CD14-positive monocyte (primary cell): ENCODE measurements around the gene CD36. TPM values are rescaled to one million over a fixed set of nuclear protein-coding genes. Genes with fewer than 3 reads are reported as not detected.

Experiments used
- DNase-seq, 3 donors: peaks; one replicate each; pipeline ENCODE4 v3.0.0-alpha.2; 2011 to 2022
- H2AFZ ChIP-seq: 2 replicates; pipeline ENCODE4 v1.6.0; 2012; ENCODE audit warnings: mild to moderate bottlenecking, low read depth, low read length, inconsistent platforms; ENCODE audit not compliant: insufficient read depth, poor library complexity, severe bottlenecking
- H3K27ac ChIP-seq, 2 donors: 1 replicate in 1 of 2; 2 replicates in 1 of 2; pipeline ENCODE4 v1.5.1; 2012 to 2013; ENCODE audit warnings: low read length in 2 of 2, control low read depth in 1 of 2, inconsistent platforms in 1 of 2, low read depth in 1 of 2, mild to moderate bottlenecking in 1 of 2
- H3K27me3 ChIP-seq, 2 donors: one replicate each; pipeline versions ENCODE4 v1.6.0 to v1.6.1; 2011 to 2013; ENCODE audit warnings: low read length in 2 of 2; ENCODE audit not compliant: control insufficient read depth in 2 of 2, insufficient read depth in 2 of 2
- H3K36me3 ChIP-seq, 2 donors: replicated peaks in 1 of 2; 1 replicate in 1 of 2; 2 replicates in 1 of 2; pipeline versions ENCODE4 v1.5.1 to v1.6.1; 2012 to 2013; ENCODE audit warnings: low read length in 2 of 2, control low read depth in 1 of 2, inconsistent platforms in 1 of 2, mild to moderate bottlenecking in 1 of 2; ENCODE audit not compliant: insufficient read depth in 2 of 2, control insufficient read depth in 1 of 2
- H3K4me1 ChIP-seq, 2 donors: 1 replicate in 1 of 2; 2 replicates in 1 of 2; pipeline versions ENCODE4 v1.5.1 to v1.6.1; 2012 to 2013; ENCODE audit warnings: low read length in 2 of 2, control low read depth in 1 of 2, inconsistent platforms in 1 of 2, mild to moderate bottlenecking in 1 of 2, moderate library complexity in 1 of 2; ENCODE audit not compliant: insufficient read depth in 2 of 2, control insufficient read depth in 1 of 2
- H3K4me2 ChIP-seq: replicated peaks from 2 replicates; pipeline ENCODE3; 2012; ENCODE audit warnings: low read length, moderate library complexity, mild to moderate bottlenecking; ENCODE audit not compliant: poor library complexity, severe bottlenecking; ENCODE audit errors: extremely low read depth
- H3K4me3 ChIP-seq, 3 experiments: fragments of 200-600 bp in 1 of 3; sonication (generic) in 1 of 3; replicated peaks in 1 of 3; 1 replicate in 2 of 3; 2 replicates in 1 of 3; pipeline ENCODE4 v1.5.1; 2011 to 2013; ENCODE audit warnings: low read length in 3 of 3, mild to moderate bottlenecking in 3 of 3, control low read depth in 2 of 3, low read depth in 2 of 3, inconsistent platforms in 1 of 3, moderate library complexity in 1 of 3
- H3K79me2 ChIP-seq: 2 replicates; pipeline ENCODE4 v1.6.0; 2012; ENCODE audit warnings: mild to moderate bottlenecking, control low read depth, inconsistent platforms, low read length, moderate library complexity; ENCODE audit not compliant: insufficient read depth
- H3K9ac ChIP-seq: 2 replicates; pipeline ENCODE4 v1.6.0; 2017; ENCODE audit warnings: low read length, mild to moderate bottlenecking; ENCODE audit not compliant: insufficient read depth, poor library complexity, severe bottlenecking
- H3K9me3 ChIP-seq, 2 donors: replicated peaks in 1 of 2; 1 replicate in 1 of 2; 2 replicates in 1 of 2; pipeline versions ENCODE4 v1.5.1 to v1.6.1; 2012 to 2013; ENCODE audit warnings: low read length in 2 of 2, control low read depth in 1 of 2; ENCODE audit not compliant: control insufficient read depth in 1 of 2, insufficient read depth in 1 of 2
- H4K20me1 ChIP-seq: 2 replicates; pipeline ENCODE4 v1.6.0; 2012; ENCODE audit warnings: mild to moderate bottlenecking, low read length, control low read depth, moderate library complexity; ENCODE audit not compliant: insufficient read depth
- H3K27ac Mint-ChIP-seq, 7 donors: one replicate each; pipeline ENCODE4 v1.8.0; 2020; ENCODE audit warnings: mild to moderate bottlenecking in 7 of 7, mixed read lengths in 7 of 7, moderate library complexity in 6 of 7, inconsistent platforms in 2 of 7
- H3K27me3 Mint-ChIP-seq, 3 donors: one replicate each; pipeline ENCODE4 v1.8.0; 2021 to 2022; ENCODE audit warnings: low read depth in 3 of 3, mild to moderate bottlenecking in 3 of 3, mixed read lengths in 3 of 3, moderate library complexity in 3 of 3, inconsistent platforms in 1 of 3
- H3K36me3 Mint-ChIP-seq, 2 donors: one replicate each; pipeline ENCODE4 v1.8.0; 2020; ENCODE audit warnings: mixed read lengths in 2 of 2, inconsistent platforms in 1 of 2, mild to moderate bottlenecking in 1 of 2
- H3K4me1 Mint-ChIP-seq: one replicate; pipeline ENCODE4 v1.8.0; 2020; ENCODE audit warnings: mild to moderate bottlenecking, mixed read lengths
- H3K4me3 Mint-ChIP-seq, 2 donors: one replicate each; pipeline ENCODE4 v1.8.0; 2020; ENCODE audit warnings: mild to moderate bottlenecking in 2 of 2, mixed read lengths in 2 of 2, moderate library complexity in 1 of 2
- H3K9me3 Mint-ChIP-seq, 7 donors: one replicate each; pipeline ENCODE4 v1.8.0; 2020 to 2022; ENCODE audit warnings: mixed read lengths in 7 of 7, mild to moderate bottlenecking in 6 of 7, moderate library complexity in 6 of 7, inconsistent platforms in 2 of 7
- CTCF ChIP-seq: fragments of 200-600 bp; IDR thresholded peaks from one replicate; pipeline ENCODE4 v1.8.0; 2022; ENCODE audit warnings: antibody characterized with exemption, mild to moderate bottlenecking
- WGBS: methylation state at CpG from one replicate; pipeline ENCODE4 v1.1.5; 2013; ENCODE audit warnings: missing lambda C conversion rate; ENCODE audit not compliant: insufficient coverage; 5-methylcytosine and 5-hydroxymethylcytosine counted together
- intact Hi-C, 2 donors: fragments of 100-400 bp; cut with micrococcal nuclease; formaldehyde crosslinking; loops; one replicate each; pipeline versions ENCODE4 v1.15.0 to v1.15.1; 2023
- polyA plus RNA-seq, 3 donors: library from polyadenylated mRNA; depleted of rRNA in 1 of 3; unstranded in 2 of 3; stranded (reverse) in 1 of 3; fragments of 300-500 nt in 2 of 3; fragments of >200 nt in 1 of 3; fragmentation: Illumina TruSeq in 2 of 3; gene quantifications; 1 replicate in 2 of 3; 2 replicates in 1 of 3; pipeline ENCODE4 v1.2.3, GENCODE V29; 2012 to 2021

Gene CD36
- polyA plus RNA-seq, 3 donors = 735 to 1,210 (median 1,135) TPM

GRCh38 chr7:80635998-80636397 is 2.4 kb upstream of the CD36 start:
- H3K36me3 ChIP-seq = no peaks in the 10 kb centered on the region
- peaks cover 47 to 72% of the 10 kb centered on the region in 2 donors for H3K4me1 ChIP-seq
- TF ChIP-seq CTCF = no peak
- H3K27ac ChIP-seq = peak overlapping the region in 1 of 2 donors; percentile 52
- H3K9ac ChIP-seq = no peak overlapping the region
- no CpG with 5 or more reads among the region's 2 CpGs for WGBS
- no peaks in the 10 kb centered on the region for H3K36me3 Mint-ChIP-seq
- H2AFZ ChIP-seq = no peak overlapping the region
- DNase-seq = peak in 2 of 3 donors; percentile 17 to 20
- no peaks in the 10 kb centered on the region for H3K9me3 ChIP-seq
- H3K4me3 Mint-ChIP-seq = peak overlapping the region; percentile 9 to 57
- H3K79me2 ChIP-seq = peaks cover 50% of the 10 kb centered on the region
- no peaks in the 10 kb centered on the region for H3K27me3 ChIP-seq
- peak overlapping the region; percentile 74 to 93 (median 89) for H3K27ac Mint-ChIP-seq
- H4K20me1 ChIP-seq = peaks cover 13% of the 10 kb centered on the region
- peaks cover 0 to 2% (median 0%) of the 10 kb centered on the region in 7 donors for H3K9me3 Mint-ChIP-seq
- peak overlapping the region; percentile 67 for H3K4me2 ChIP-seq
- H3K4me1 Mint-ChIP-seq = peaks cover 60% of the 10 kb centered on the region
- intact Hi-C loops = no loop called here
- peak overlapping the region in 1 of 3 experiments; percentile 54 for H3K4me3 ChIP-seq
- no peaks in the 10 kb centered on the region for H3K27me3 Mint-ChIP-seq

- Histone ChIP-seq H3K36me3 (no peaks in the 10 kb centered on the region), H4K20me1 (peaks cover 20% of the 10 kb centered on the region), H3K4me1 (peaks cover 52 to 72% of the 10 kb centered on the region in 2 donors), H3K9me3 (no peaks in the 10 kb centered on the region), H2AFZ (no peak overlapping the region), H3K79me2 (peaks cover 58% of the 10 kb centered on the region), H3K9ac (no peak overlapping the region), H3K4me2 (peak overlapping the region; percentile 67), H3K27ac (peak overlapping the region in 1 of 2 donors; percentile 28), H3K4me3 (peak overlapping the region in 1 of 3 experiments; percentile 54), H3K27me3 (no peaks in the 10 kb centered on the region)
- no peak for TF ChIP-seq CTCF
- H3K27ac Mint-ChIP-seq = peak overlapping the region in 1 of 7 donors; percentile 43
- no CpG with 5 or more reads among the region's 1 CpG for WGBS
- peaks cover 0 to 2% (median 0%) of the 10 kb centered on the region in 7 donors for H3K9me3 Mint-ChIP-seq
- H3K36me3 Mint-ChIP-seq = peaks cover 0 to 2% of the 10 kb centered on the region in 2 donors
- H3K4me1 Mint-ChIP-seq = peaks cover 61% of the 10 kb centered on the region
- intact Hi-C loops = no loop called here
- no peaks in the 10 kb centered on the region for H3K27me3 Mint-ChIP-seq
- H3K4me3 Mint-ChIP-seq = no peak overlapping the region
- DNase-seq = no peak
Measured at GRCh38 chr7:80636709-80637108, 1.7 kb upstream of the CD36 start.
